Dermis blood vessel endothelial cell (primary cell): ENCODE data around the gene DUS2. TPM values are rescaled to one million over a fixed set of nuclear protein-coding genes. Genes with fewer than 3 reads are reported as not detected.
A peak's percentile ranks its signal among the peaks of the same experiment; 100 is the strongest.
"Not testable (repeated sequence)": the region's sequence is repeated elsewhere in the genome, so short reads cannot be mapped to it uniquely, and the experiment has no call there.

ENCODE experiments used
- DNase-seq: peaks from one replicate; pipeline ENCODE4 v3.0.0; 2010
- total RNA-seq: library from RNA; depleted of rRNA; stranded (reverse); fragments of >200 nt; gene quantifications from 2 replicates; pipeline ENCODE4 v1.2.3, GENCODE V29; 2014

DUS2 gene
- total RNA-seq, 1 donor from 2014 or later, result 26.4 TPM

DNA sequence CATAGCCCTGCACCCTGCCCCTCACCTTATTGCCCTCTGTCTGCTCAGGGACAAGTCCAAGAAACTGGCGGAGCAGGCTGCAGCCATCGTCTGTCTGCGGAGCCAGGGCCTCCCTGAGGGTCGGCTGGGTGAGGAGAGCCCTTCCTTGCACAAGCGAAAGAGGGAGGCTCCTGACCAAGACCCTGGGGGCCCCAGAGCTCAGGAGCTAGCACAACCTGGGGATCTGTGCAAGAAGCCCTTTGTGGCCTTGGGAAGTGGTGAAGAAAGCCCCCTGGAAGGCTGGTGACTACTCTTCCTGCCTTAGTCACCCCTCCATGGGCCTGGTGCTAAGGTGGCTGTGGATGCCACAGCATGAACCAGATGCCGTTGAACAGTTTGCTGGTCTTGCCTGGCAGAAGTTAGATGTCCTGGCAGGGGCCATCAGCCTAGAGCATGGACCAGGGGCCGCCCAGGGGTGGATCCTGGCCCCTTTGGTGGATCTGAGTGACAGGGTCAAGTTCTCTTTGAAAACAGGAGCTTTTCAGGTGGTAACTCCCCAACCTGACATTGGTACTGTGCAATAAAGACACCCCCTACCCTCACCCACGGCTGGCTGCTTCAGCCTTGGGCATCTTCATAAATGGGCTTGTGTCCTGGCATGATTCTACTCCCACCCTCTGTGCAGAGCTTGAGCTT lies 55.8 kb downstream of the DUS2 start:
- no peak for DNase-seq

DNA sequence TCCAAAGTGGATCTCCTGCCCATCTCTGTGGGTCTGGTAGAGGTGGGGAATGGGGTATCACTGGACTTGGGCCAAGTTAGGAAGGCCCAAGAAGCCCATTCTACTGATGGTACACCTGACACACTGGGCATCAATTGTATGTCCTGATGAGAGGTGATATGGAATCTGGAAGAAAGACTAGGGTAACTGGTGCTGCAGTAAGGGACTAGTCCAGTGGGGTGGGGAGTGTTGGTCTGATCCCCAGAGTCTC lies 56.2 kb downstream of the DUS2 start:
- no peak for DNase-seq

DNA sequence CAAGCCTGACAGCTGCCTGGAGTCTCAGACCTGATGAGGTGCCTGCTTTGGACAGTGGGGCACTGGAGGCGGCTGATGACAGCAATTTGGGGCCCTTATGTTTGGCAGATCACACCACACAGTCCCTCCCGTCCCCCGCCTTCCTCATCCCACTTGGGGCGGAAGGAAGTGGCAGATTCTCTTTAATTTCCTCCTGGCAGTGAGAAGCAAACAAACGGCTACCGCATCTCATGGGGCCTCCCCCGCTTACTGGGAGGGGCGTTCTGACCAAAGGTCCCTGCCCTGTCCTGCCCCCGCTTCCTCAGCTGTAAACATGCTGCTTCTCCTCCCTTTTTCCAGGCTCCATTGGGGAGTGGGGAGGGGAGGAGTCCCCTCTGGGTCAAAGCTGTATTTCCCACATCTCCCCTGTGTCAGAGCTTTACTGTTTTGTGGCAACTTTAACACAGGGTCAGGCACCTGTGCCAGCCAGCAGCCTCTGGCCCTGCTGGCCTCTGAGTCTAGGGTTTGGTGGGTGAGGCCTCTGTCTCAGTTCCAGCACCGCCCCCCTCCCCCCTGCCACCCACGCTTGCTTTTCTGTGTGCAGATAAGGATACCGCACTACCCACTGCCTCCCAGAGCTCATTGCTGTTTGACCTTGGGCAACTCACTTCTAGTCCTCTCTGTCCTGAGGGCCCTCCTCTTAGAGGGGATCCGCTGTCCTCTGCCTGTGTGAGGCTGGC lies 56.7 kb downstream of the DUS2 start:
- DNase-seq, result peak; percentile 55

GRCh38 chr16:68081861-68082628 lies 59.0 kb downstream of the DUS2 start:
- no peak for DNase-seq

DNA sequence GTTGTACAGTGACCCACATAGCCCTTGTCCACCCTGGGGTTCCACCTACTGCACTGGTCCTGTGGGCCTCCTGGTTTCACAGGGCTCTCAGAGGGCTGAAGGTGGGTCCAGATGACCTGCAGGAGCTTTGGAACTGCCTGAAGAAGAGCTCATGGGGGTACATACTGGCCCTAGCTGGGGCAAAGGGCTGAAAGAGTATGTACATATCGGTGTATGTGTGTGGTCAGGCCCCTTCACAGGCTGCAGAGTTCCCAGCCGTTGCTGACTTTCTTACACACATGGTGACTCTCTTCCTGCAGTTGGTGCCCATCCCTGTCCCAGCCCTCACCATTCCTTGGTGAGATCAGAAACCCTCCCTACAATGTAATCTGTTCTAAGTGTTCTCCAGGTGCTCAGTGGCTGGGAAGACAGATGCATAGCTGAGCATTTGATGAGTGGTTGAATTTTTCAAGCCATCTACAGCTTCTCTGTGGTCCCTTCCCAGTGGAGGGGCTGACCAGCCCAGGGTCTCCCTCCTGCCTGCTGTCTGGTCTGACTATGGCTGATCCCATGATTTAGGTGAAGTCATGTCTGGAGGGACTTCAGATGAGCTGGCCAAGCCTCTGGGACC lies 59.6 kb downstream of the DUS2 start:
- DNase-seq, result no peak

DNA sequence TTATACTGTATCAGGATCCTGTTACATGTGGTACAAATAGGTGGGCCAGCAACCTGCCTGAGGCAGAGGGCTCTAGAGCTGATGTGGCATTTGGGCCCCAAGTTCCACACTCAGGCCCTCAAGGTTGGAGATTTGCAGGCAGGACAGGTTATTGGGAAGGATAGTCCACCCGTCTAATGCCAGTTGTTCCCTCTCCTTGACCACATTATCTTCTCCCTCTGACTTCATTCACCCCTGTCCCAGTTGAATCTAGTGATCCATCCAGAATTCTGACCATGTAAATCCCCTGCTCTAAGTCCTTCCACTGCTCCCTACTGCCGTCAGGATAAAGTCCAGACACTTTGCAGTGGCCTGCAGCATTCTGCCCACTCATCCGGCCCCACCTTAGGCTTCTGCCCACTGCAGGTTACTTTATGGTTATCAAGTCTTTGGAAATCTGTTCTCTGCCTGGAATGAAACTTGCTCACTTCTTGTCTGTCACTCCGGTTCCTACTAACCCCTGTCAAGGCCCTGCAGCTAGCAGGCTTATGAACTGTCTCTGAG lies 60.2 kb downstream of the DUS2 start:
- no peak for DNase-seq

DNA sequence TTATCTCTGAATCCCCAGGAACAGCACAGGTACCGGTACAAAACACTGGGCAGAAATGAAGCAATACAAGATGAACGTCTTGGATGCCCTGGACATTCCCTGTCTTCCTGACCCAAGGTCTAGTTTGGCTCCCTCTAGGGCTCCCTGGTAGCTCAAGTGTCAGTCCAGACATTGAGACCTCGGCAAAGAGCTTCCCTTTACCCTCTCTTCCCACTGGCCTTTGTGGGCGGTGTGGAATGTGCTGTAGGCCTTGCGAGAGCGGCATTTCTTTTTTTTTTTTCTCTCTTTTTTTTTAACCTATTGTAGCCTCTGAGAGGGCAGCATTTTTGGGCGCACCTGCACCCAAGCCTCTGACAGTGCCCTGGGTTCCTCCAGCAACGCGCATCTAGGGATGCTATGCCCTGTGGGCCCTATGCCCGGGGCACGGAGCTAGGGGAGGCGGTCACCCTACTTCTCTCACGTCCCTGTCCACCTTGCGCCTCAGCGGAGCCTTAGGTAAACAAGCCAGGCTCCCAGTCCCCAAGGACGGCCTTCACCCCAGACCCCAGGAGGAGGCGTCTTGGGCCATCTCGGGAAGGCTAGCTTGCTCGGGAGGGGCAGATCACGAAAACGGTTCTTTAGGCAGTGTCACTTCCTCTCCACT lies 60.9 kb downstream of the DUS2 start:
- no peak for DNase-seq

GRCh38 chr16:68084504-68085258 lies 61.6 kb downstream of the DUS2 start:
- DNase-seq, result peak; percentile 77

GRCh38 chr16:68085259-68086071 lies 62.4 kb downstream of the DUS2 start, which contains the start of gene NFATC3:
NFATC3 (plus strand) TSS chr16:68085370; CDS start chr16:68085682, 312 bp downstream.
- peak; percentile 98 for DNase-seq

- peak; percentile 57 for DNase-seq
Observed at GRCh38 chr16:68086336-68086841, 63.3 kb downstream of the DUS2 start.

DNA sequence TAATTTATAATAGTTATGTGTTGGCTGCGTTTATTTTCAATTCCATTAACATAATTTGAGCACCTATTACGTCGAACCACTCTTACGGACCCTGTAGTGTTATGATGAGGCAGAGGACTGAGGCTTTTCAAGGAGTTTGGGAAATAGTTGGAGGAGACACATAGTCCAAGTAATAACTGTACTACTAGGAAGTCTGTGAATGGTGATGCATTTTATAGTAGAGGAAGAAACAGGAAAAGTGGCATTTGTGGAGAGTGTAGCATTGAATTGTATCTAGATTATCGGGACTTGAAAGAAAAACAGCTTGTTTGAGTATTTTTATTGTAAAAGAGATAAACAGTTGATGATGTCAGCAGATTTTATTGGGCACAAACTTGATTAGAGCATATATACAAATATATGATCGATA lies 63.8 kb downstream of the DUS2 start:
- peak; percentile 31 for DNase-seq

DNA sequence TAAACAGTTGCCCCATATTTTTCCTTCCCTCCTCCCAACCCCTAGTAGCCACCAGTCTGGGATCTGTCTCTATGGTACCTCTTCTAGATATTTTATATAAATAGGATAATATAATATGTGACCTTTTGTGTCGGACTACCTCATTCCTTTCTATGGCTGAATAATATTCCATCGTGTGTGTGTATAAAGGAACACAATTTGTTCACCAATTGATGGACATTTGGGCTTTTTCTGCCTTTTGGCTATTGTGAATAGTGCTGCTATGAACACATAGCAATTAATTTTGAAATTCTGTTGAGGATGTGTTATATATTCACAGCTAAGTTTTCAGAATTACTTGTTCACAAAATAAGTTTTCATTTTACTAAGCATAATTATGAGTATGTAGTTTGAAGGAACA lies 64.6 kb downstream of the DUS2 start:
- no peak for DNase-seq

- no peak for DNase-seq
Observed at GRCh38 chr16:68088130-68088972, 65.3 kb downstream of the DUS2 start.

GRCh38 chr16:68089067-68089466 lies 66.0 kb downstream of the DUS2 start:
- no peak for DNase-seq

- DNase-seq, result no peak
Observed at GRCh38 chr16:68090130-68090529, 67.0 kb downstream of the DUS2 start.

GRCh38 chr16:68090533-68090932 lies 67.4 kb downstream of the DUS2 start:
- DNase-seq, result no peak

- peak; percentile 66 for DNase-seq
Observed at GRCh38 chr16:68091380-68092261, 68.5 kb downstream of the DUS2 start.

- DNase-seq, result not testable (repeated sequence)
Observed at GRCh38 chr16:68092275-68092674, 69.2 kb downstream of the DUS2 start.
